NOMO-1 treated with dmso at 0.1 percent for 144 hours (cell line): ENCODE data around the gene FKBP10.
"Not testable (repeated sequence)": the region's sequence is repeated elsewhere in the genome, so short reads cannot be mapped to it uniquely, and the experiment has no call there.

Source experiments
- DNase-seq: peaks from one replicate; lab custom pipeline; 2025; ENCODE audit not compliant: unreplicated experiment; lab: John Stamatoyannopoulos, UW

The FKBP10 gene

DNA sequence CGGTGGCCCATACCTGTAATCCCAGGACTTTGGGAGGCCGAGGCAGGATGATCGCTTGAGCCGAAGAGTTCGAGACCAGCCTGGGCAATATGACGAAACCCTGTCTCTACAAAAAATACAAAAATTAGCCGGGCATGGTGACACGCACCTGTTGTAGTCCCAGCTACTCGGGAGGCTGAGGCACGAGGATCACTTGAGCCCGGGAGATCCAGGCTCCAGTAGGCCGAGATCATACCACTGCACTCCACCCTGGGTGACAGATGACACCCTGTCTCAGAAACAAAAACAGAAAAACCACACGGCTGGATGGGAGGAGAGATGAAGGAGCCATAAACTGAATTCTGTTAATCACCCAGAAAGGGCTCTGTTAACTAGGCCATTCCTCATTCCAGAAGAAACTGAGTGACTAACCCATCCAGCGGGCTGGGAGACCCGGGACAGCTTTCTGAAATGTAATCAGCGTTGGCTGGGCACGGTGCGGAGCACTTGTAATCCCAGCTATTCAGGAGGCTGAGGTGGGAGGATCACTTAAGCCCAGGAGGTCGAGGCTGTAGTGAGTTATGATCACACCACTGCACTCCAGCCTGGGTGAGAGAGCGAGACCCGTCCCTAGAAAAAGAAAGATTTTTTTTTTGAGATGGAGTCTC is 23.9 kb downstream of the FKBP10 start:
- no peak for DNase-seq

DNA sequence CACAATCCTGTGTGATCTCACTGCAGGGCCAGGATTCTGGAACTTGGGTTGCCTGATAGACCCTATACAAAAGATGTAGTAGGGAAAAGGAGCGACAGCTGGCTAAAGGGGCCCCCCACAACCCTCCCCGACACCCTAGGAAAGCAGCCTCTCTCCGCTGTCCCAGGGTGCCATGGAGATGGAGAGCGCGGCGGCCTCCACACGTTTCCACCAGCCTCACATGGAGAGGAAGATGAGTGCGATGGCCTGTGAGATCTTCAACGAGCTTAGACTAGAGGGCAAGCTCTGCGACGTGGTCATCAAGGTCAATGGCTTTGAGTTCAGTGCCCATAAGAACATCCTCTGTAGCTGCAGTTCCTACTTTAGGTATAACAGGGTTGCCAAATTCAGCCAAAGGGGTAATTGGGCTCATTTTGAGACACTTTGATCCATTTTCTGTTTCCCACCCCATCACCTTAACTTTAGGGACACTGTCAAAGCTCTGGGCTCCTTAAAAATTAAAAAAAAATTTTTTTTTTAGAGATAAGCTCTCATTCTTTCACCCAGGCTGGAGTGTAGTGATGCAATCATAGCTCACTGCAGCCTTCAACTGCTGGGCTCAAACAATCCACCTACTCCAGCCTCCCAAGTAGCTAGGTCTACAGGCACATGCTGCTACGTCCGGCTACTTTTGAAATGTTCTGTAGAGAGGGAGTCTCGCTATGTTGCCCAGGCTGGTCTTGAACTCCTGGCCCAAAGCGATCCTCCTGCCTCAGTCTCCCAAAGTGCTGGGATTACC is 25.1 kb downstream of the FKBP10 start, which contains the start of gene KLHL10:
Gene KLHL10, plus strand, starts transcription at position 65 of the 778 bp plus-strand sequence. Its CDS starts 108 bp downstream, at position 173.
- no peak for DNase-seq

DNA sequence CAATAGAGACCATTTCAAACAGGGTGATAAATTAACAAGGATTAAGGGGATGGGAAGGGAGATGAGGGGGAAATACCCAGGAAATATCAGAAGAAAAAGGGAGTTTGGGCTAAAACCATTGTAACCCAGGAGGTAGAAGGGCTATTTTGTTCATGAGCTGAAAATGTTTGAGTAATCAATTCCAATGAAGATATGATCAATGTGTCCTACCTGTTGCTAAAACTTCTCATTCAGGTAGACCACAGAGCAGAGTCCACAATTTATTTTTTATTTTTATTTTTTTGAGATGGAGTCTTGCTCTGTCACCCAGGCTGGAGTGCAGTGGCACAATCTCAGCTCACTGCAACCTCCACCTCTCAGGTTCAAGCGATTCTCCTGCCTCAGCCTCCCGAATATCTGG is 26.6 kb downstream of the FKBP10 start:
- not testable (repeated sequence) for DNase-seq

DNA sequence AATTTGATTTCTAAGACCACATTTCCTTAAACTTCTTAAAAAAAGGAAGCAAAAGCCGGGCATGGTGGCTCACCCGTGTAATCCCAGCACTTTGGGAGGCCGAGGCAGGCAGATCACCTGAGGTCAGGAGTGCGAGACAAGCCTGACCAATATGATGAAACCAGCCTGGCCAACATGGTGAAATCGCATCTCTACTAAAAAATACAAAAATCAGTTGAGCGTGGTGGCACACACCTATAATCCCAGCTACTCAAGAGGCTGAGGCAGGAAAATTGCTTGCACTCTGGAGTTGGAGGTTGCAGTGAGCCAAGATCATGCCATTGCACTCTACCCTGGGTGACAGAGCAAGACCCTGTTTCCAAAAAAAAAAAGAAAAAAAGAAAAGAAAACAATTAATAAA is 28.0 kb downstream of the FKBP10 start:
- not testable (repeated sequence) for DNase-seq

DNA sequence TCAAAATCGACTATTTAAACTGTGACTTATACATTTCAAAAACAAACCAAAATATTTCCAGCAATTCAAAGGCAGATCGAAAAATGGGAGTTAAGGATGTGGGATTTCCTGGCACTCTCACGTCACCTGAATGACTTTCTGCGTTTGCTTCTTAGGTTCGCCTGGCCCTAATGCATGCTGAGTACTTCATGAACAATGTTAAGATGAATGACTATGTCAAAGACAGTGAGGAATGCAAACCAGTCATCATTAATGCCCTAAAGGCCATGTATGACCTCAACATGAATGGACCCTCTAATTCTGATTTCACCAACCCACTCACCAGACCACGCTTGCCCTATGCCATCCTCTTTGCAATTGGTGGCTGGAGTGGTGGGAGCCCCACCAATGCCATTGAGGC is 32.2 kb downstream of the FKBP10 start:
- no peak for DNase-seq

DNA sequence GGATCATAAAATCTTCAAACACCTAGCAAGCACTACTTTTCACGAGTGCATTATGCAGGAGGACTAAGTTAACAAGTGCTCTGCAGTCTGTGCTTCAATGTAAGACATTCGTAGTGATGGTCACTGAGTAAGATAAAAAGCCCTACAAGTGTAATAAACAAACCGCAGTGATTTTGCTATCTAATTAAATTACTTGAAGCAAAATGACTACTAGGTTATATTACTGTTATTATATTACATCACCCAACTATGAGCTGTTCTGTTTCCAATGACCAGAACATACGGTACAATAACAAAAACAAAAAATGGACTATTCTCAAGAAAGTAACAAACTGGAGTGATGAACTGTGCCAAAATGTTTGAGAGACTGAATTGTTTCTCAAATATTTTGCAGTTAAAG is 36.0 kb downstream of the FKBP10 start:
- DNase-seq = no peak

DNA sequence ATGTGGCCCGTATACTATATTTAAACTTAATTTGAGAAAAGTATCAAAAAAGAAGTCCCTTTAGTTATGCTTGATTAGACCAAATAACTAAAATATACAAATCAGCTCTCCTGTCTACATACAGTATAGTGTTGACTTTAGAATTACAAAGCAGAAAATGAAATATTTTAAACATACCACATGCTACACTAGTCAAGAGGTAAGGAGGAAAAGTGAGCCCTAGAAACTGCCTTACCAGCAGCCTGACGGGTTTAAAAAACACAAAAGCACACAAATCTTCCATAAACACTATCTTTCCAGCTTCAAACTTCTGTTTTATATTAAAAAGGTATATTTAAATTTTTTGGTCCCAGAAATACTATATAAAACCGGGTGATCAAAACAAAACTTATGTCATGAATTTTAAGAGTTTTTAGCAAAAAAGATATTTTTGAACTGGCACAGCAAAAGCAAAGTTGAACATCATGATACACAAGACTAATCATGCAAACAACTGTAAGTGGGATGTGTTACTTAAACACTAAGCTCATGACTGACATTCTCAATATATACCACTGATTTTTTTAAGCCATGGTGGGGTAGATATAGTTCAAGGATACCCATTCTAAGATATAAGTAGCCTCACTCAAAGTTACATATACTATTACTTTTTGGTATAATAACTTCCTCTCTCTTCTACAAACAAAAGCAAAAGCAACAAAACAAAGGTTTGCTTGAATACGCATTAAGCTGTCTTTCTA is 36.6 kb downstream of the FKBP10 start:
- no peak for DNase-seq

DNA sequence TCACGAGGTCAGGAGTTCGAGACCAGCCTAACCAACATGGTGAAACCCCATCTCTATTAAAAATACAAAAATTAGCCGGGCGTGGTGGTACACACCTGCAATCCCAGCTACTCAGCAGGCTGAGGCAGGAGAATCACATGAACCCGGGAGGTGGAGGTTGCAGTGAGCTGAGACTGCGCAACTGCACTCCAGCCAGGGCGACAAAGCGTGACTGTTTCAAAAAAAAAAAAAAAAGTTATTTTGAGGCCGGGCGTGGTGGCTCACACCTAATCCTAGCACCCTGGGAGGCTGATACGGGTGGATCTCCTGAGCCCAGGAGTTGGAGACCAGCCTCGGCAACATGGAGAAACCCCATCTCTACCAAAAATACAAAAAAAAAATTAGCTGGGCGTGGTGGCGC is 38.6 kb downstream of the FKBP10 start:
- not testable (repeated sequence) for DNase-seq

DNA sequence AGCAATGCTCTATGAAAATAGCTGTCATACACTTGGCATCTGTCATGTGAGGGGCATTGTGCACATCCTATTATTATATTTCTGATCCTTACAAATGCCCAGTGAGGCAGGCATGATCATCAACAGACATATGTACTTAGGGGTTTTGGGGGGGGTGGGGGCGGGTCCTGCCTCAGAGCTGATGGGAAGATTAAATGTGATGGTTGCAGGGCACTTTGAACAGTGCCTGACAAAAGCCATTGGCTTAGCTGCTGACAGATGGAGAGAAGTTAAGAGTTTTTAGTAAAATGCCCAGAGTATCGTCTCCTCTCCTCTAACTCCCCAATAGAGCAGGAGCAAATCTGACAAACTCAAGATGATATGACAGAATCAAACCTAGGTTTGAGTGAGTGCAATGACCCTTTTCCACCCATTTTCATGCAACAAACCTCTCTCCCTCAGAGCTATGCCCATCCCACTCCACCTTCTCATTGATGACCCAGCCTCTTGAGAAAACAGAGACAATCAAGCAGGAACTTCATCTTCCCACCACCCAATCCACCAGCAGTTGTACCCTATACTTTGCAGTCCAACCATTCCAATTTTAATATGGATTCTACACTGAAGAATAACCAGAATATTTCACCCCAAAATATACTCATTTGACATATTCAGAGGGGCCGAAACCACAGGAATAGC is 47.6 kb downstream of the FKBP10 start:
- no peak for DNase-seq

DNA sequence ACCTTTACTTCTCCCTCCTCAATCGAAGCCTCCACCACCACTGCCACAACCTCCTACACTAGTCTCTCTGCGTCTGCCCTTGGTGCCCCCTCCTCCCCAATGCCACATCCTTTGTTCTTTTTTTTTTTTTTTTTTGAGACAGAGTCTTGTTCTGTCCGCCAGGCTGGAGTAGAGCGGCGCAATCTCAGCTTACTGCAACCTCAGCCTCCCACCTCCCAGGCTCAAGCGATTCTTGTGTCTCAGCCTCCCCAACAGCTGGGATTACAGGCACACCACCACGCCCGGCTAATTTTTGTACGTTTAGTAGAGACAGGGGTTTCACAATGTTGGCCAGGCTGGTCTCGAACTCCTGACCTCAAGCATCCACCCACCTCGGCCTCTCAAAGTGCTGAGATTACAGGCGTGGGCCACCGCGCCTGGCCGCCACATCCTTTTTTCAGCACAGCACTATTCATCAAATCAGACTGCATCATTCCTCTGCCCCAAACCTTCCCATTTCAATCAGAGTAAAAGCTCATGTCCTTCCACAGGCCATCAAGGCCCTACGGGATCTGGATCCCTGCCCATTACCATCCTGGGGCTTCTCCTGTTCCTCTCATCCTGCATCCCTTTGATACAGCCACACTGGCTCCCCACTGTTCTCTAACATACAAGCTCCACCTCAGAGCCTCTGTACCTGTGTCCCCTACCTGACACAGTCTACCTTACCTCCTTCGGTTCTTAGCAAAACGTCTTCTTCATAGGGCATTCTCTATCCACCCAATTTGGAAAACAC is 50.5 kb downstream of the FKBP10 start:
- DNase-seq = no peak

DNA sequence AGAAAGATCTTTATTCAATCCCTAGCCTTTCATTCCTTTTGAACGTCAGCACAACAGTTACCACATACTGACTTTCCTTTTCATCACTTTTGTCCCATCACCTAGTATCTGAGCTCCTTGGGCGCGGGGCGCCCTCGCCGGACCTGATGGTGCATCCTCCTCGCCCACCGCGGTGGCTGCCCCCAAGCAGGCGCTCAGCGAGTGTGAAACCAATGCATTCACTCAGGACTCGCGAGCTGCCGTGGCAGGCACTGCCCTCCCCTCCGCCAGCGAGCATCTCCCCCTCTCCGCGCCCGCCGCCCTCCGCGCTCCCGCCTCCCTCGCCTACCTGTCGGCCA is 51.7 kb downstream of the FKBP10 start:
- DNase-seq = no peak

DNA sequence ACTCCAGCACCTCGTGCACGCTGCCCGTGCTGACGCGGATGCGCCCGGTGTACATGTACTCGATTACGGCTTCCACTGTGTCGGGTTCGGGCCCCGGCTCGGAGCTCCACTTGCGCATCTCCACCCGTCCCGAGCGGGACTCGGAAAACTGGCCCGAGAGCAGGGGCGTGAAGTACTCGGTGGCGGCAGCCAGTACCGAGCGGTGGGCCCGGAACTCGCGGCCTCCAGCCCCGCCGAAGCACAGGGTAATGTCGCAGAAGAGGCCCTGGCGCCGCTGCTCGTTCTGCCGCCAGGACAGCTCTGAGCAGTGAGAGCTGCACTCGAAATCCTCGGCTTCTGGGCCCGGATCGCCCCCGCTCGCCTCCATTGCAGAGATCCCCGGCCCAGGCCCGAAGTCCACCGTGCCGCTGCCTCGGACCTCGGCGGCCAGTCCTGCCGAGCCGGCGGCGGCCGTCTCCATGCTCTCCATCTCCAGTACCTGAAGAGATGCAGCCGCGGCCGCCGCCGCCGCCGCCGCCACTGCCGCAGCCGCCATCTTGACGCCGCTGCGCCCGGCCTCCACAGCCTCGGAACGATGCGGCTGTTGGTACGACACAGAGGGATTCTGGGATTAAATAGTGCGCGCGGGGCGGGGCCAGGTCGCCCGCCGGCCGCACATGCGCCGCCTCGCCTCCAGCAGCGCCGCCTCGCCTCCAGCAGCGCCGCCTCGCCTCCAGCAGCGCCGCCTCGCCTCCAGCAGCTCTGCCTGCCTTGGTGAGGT is 52.2 kb downstream of the FKBP10 start, which contains the start of gene KLHL11:
Gene KLHL11, minus strand, starts transcription at position 588 of the 760 bp plus-strand sequence. Its CDS starts 53 bp downstream, at position 535.
- DNase-seq = peak; percentile 83

DNA sequence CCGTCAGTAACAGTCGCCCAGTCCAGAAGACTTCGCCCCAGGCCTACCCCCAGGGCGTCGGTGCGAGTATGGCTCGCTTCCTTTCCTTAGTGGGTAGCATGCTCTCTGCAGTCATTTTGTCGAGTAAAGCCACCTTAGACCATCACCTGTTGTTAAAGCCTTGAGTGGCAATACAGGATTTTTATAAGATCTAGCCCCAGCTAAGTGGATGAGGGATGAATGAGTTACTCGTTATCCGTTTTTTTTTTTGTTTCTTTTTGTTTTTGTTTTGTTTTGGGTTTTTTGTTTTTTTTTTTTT is 52.7 kb downstream of the FKBP10 start:
- no peak for DNase-seq

DNA sequence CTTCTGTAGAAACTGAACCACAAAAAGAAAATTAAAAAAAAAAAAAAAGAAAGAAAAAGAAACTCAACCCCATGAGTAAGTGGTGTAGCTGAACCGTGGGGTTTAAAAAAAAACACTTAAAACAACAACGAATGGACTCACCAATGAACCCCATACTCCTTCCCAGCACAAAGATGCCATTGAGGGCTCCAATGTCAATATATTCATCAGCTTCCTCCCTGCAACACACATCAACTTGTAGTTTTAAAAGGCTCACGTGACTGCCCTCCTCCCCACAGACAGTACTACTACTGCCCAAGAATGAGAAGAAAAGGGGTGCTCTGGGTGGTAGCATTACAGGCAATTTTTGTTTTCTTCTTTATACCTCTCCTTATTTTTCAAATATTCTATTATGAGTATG is 55.8 kb downstream of the FKBP10 start:
- no peak for DNase-seq

DNA sequence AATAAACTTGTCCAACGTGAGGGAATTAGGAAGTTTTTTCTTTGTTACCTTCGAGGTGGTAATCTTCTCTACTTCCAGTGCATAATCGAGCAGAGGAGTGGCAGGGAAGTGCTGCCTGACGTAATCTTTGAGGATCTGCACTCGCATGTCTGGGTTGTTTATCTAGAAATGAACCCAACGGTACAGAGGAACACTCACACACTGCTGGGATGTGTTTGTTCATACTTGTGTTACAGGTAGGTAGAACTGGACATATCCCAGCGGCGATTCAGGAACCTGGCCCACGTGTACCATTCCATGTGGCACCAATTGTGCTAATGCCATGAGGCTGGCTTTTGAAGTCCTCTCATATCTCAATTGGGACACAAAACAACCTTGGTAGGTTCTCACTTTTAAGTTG is 56.6 kb downstream of the FKBP10 start:
- no peak for DNase-seq

DNA sequence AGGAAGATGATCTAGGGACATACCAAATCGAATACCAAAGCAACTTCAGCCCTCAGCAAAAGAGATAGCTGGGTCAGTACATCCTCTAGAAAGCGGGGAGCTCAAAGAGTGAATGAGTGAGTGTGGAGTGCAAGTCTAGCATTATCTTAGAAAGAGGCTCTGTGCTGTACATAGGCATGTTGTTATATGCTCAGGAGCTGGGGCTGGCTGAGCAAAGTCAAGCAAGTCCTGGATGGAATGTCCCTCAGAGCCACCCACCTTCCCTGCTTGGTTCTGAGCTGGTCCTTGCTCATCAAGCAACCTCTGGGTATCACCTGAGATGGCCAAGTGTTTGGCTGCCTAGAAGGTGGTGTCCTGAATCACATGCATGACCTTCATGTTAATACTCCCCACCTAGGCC is 57.3 kb downstream of the FKBP10 start:
- DNase-seq = no peak

DNA sequence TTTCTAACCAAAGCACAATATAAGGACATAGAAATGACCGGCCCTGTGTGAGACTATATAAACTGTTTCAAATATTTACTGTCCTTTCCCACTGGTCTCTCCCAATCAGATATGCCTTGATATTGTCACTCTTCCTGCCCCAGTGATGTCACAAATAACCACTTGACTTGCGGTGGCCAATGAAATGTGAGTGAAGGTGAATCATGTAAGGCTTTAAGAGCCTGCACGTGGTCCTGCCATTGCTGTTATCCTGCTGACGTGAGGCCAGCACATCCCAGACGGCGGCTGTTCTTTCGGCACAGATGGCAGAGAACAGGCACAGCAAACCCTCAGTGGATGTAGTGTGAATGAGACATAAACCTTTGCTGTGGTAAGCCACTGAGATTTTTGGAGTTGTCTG is 57.8 kb downstream of the FKBP10 start:
- DNase-seq = no peak

DNA sequence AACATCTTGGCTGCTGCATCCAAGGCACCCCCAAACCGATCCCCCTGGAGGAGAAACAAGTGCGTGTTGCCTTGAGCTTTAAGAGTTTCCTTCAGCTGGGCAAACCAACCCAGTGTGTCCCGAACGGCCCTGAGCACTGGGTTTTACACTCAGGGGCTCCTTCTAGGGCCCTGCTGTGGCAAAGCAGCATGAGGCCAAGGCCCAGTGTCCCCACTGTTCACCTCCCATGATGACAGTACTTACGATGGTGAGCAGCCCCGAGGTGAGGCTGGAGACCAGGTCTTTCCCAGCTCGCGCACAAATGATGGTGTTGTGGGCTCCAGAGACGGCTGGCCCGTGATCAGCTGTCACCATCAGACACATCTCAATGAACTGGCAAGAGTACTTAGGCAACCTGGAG is 59.0 kb downstream of the FKBP10 start:
- no peak for DNase-seq
